A549 (cell line): ENCODE data around the gene HNRNPAB.

Experiments used
- POLR2AphosphoS2 ChIP-seq: conservative IDR thresholded peaks from 2 replicates; pipeline ENCODE4 v1.6.1; 2012; ENCODE audit warnings: low read length, improper control_type of control experiment, inconsistent platforms
- RAD21 ChIP-seq, 2 experiments: fragments of >200 bp in 1 of 2; sonication (Bioruptor Twin) in 1 of 2; formaldehyde crosslinking in 1 of 2; IDR thresholded peaks in 1 of 2; conservative IDR thresholded peaks in 1 of 2; 2 replicates in 1 of 2; 3 replicates in 1 of 2; pipeline ENCODE4 v1.6.1; 2012 to 2018; ENCODE audit warnings: inconsistent platforms in 1 of 2
- RFX5 ChIP-seq: fragments of 450-650 bp; IDR thresholded peaks from 2 replicates; pipeline ENCODE4 v1.7.1; 2014; ENCODE audit warnings: antibody characterized with exemption, mild to moderate bottlenecking, moderate library complexity
- SMC3 ChIP-seq: fragments of >200 bp; sonication (Bioruptor Twin); formaldehyde crosslinking; IDR thresholded peaks from 3 replicates; pipeline ENCODE4 v1.6.1; 2018; ENCODE audit warnings: inconsistent platforms
- TF ChIP-seq, protein P1 (sequence below): IDR thresholded peaks from 2 replicates; pipeline ENCODE4 v1.6.1; 2012
- TF ChIP-seq, protein P2 (sequence below): fragments of 250-450 bp; sonication (Bioruptor Pico); IDR thresholded peaks from 2 replicates; pipeline ENCODE4 v1.5.0; 2021; ENCODE audit warnings: mild to moderate bottlenecking, moderate library complexity, borderline replicate concordance
- TF ChIP-seq, protein P3 (sequence below): fragments of >200 bp; sonication (Bioruptor Twin); formaldehyde crosslinking; IDR thresholded peaks from 3 replicates; pipeline ENCODE4 v1.5.1; 2016
- TF ChIP-seq, protein P4 (sequence below): fragments of 150-350 bp; IDR thresholded peaks from 2 replicates; pipeline ENCODE4 v1.6.1; 2014; ENCODE audit warnings: low read depth, mild to moderate bottlenecking, low read length

DNA sequence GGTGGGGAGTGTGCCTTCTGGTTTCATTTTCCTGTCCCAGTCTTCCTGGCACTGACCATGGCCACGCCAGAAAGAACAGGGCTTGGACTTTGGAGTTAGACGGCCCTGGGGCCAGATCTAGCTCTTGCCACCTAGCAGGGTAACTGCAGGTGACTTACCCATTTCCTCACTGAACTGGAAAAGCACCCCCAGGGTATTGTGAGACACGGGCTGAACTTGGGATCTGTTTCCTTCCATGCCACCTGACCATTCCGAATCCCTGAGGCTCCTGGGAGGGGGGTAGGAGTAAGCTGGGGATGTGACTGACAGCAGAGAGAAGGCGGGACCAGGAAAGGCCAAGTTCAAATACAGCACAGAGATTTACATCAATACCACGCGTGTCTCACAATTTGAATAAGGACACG, 9.4 kb downstream of the HNRNPAB start:
- TF ChIP-seq RFX5, result no peak
- TF ChIP-seq, protein P1, sequence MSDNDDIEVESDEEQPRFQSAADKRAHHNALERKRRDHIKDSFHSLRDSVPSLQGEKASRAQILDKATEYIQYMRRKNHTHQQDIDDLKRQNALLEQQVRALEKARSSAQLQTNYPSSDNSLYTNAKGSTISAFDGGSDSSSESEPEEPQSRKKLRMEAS, result no peak
- TF ChIP-seq, protein P2, sequence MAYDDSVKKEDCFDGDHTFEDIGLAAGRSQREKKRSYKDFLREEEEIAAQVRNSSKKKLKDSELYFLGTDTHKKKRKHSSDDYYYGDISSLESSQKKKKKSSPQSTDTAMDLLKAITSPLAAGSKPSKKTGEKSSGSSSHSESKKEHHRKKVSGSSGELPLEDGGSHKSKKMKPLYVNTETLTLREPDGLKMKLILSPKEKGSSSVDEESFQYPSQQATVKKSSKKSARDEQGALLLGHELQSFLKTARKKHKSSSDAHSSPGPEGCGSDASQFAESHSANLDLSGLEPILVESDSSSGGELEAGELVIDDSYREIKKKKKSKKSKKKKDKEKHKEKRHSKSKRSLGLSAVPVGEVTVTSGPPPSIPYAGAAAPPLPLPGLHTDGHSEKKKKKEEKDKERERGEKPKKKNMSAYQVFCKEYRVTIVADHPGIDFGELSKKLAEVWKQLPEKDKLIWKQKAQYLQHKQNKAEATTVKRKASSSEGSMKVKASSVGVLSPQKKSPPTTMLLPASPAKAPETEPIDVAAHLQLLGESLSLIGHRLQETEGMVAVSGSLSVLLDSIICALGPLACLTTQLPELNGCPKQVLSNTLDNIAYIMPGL (CRISPR knock-in tag), result no peak
- TF ChIP-seq POLR2AphosphoS2, result no peak; the same call in 1 of the 2 replicates
- TF ChIP-seq, protein P3, sequence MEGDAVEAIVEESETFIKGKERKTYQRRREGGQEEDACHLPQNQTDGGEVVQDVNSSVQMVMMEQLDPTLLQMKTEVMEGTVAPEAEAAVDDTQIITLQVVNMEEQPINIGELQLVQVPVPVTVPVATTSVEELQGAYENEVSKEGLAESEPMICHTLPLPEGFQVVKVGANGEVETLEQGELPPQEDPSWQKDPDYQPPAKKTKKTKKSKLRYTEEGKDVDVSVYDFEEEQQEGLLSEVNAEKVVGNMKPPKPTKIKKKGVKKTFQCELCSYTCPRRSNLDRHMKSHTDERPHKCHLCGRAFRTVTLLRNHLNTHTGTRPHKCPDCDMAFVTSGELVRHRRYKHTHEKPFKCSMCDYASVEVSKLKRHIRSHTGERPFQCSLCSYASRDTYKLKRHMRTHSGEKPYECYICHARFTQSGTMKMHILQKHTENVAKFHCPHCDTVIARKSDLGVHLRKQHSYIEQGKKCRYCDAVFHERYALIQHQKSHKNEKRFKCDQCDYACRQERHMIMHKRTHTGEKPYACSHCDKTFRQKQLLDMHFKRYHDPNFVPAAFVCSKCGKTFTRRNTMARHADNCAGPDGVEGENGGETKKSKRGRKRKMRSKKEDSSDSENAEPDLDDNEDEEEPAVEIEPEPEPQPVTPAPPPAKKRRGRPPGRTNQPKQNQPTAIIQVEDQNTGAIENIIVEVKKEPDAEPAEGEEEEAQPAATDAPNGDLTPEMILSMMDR, result no peak
- no peak for TF ChIP-seq SMC3
- no peak for TF ChIP-seq RAD21 (conservative IDR thresholded peaks at IDR 0.05 in 1 of 2, IDR thresholded peaks at IDR 0.05 in 1 of 2)
- TF ChIP-seq, protein P4, sequence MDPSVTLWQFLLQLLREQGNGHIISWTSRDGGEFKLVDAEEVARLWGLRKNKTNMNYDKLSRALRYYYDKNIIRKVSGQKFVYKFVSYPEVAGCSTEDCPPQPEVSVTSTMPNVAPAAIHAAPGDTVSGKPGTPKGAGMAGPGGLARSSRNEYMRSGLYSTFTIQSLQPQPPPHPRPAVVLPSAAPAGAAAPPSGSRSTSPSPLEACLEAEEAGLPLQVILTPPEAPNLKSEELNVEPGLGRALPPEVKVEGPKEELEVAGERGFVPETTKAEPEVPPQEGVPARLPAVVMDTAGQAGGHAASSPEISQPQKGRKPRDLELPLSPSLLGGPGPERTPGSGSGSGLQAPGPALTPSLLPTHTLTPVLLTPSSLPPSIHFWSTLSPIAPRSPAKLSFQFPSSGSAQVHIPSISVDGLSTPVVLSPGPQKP, result no peak
